SHP77 (cell line): ENCODE data around the gene KY.

Experiments used
- DNase-seq, 2 experiments: peaks; one replicate each; lab custom pipeline; 2025; lab: John Stamatoyannopoulos, UW

KY gene

DNA sequence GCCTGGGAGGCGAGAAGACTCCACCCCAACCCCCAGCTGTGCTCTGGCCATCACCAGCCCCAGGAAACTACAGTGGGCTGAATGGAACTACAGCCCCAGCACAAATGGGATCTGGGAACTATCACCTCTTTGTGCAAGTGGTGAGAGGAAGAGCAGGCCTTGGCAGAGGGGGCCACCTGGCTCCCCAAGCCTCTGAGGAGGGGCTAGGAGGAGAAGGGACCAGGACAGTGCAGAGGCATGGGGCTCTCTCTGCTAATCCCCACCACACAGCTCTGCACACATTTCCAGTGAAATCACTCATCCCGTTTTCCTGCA lies 31.6 kb downstream of the KY start:
- DNase-seq: no peak

DNA sequence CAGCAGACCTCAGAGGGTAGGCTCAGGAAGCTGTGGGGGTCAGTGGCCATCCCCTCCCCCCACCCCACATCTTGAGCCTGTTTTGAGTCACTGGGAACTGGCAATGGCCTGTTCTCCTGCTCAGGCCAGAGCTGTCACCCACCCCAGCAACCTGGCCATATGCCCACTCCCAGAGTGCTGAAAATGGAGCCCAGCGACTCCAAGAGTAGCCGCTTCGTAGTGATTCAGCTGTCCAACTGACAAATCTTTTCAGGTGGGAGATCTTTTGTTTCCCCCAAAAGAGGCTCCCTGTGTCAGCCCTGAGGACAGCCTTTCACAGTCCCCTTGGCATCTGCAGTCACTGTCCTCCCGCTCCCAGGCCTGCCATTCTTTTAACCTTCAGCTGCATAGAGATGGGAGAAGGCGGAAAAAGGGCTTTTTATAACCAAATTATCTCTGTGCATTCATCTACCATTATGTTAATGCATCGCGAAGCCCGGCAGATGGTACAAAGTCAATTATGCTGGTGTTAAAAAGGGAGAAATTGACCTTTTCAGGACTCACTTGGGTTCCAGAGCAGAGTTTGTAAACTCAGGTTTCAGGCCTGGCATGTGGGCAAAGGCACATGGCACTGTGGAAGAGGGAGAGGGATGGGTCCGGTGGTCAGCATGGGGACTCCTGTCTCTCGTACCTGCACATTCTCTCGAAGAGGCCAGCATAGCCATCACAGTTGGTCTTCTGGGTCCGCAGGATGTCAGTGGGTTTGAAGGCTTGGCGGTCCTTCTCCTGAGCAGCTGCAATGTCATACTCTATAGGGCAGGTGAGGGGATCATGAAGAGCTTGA lies 32.1 kb downstream of the KY start:
- no peak for DNase-seq

DNA sequence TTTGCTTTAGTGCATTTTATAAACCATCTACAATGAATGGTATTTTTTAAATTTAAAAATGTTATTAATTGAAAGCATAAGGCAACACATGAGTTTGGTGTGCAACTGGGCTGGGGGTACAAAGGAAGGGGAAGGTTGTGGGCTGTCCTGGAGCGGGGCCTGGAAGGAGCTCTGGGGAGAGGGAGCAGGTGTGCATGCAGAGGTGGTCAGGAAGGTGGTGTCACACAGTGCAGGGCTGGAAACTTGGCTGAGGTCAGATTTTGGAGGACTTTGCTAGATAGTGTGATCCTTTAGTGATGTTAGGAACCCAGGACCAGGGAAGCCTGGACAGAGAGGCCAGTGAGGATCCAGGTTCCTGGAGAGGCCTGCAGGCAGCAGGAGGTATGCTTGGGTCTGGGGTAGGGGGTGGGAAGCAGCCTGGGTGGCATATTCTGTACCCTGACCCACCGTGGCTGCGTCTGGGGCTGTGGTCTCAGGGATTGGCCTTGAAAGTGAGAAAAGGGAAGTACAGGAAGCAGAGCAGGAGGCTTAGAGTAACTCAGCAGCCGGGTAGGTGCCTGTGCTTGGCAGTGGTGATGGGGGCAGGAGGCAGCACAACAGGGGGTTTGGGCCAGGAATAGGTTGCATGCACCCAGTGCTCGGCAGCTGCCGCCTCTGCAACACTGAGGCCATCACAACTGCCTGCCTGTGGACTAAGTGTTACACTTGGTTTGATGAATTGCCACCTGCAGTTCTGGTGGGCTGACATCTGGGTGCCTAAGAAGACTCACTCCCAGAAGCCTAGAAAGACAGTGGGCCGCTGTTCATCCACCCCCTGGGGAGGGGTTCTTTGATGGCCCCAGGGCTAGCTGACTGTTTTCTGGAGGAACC lies 33.0 kb downstream of the KY start:
- DNase-seq: no peak

DNA sequence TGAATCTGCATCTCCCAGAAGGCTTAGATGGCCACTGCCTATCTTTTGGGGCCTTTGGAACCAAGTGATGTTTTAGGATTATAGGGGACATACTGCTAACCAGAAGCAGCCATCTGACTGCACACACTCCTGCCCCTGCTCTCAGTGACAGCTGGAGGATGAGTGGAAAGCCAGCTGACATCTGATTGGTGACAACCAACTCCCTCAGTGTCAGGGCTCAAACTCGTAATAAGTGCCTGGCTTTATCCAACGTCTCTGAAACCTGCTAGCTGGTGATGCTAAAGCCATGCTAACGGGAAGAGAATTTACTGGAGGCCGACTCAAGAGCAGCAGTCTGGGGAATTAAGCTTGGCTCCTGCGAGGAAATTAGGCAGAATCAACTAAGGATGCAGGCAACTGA lies 35.1 kb downstream of the KY start:
- DNase-seq: no peak

DNA sequence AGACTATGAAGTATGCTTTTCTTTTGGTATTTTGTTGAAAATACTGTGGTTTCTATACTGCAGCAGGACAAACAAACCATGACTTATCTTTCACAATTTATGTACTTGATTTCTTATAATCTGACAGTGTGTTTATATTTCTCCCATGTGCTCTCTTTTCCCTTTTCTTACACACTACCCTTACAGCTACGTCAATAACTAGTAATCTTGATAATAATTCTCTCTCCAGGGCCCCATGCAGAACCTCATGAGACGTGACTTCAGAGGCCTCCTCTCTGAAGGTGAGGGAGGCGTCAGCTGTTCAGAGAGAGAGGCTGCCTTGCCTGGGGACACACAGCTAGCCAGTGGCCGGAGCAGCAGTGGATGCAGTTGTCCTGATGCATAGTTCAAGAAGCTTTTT lies 35.9 kb downstream of the KY start:
- DNase-seq: no peak

DNA sequence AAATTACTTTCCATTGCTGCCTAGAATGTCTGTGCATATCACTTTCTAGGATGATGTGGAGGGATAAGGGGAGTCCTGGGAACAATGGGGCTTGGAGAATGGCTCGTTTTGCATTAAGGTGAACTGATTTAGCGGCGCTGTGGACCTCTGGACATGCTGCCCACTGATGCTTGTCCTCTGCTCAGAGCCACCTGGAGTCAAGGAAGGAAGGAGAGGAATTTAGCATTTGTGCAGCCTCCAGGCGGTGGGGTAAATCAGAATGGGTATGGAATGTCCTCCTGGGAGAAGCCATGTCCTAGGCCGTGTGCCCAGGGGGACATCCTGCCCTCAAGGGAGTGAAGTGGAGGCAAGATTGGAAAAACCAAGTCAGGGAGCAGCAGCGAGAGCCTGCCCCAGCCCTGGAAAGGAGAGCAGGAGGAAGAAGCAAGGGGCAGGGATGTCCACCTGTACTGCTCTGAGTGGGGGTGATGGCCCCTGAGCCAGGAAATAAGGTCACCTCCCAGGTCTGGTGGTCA lies 37.8 kb downstream of the KY start:
- DNase-seq: no peak

DNA sequence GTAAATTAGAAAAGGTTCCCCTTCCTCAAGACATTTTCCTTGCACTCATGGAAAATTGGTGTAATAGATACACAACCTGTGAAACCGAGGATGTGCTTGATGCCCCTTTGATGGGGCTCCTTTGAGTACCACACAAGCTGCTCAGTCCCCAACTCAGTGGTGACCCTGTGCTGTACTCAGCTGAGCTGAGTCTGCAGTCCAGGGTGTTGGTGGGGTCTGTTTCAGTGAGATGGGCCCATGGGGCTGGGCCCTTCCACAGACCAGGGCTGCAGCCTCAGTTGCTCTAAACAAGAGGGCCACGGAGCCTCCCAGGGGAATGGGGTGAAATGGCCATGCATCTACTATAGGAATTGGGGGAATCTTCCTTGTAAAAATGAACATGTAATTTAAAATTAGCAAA lies 39.3 kb downstream of the KY start:
- no peak for DNase-seq

DNA sequence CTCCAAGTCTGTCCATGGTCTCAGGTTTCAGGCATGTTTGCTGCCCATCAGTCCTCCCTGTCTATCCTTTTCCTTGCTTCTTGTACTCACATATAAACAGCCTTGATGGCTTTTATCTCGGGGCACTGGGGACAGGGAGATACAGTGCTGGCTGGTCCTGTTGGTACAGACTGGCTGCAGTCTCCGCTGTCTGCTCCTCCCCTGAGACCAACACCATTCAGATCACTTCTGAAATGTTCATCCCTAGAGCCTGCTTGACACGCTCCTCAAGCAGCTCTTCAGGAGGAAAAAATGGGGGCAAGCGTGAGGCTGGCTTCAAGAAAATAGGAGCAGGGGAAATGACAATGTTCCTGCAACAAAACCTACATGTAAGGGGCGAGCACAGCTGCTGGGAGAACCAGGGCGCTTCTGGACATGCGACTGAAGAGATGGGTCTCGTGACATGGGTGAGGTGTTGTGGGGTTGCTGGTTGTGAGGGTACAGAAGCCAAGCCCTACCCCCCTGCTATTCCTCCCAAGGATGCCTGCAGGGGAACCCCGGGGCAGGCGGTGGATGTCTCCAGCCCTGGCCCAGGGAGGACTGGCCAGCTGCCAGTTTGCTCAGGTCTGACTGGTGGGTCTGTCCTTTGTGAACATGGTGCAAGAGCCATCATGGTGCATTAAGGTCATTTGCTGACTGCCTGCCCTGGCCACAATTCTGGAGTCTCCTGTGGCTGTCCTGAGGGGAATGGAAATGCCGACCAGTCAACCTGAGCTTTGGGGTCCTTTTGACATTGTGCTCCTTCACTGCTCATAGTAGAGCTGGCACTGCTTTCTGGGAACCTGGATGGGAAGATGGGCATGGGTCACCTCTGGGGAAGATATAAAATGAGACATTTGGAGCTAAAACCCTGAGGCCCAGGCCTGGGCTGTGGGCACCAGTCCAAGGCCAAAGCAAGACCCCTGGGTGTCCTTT lies 40.1 kb downstream of the KY start:
- DNase-seq: no peak

DNA sequence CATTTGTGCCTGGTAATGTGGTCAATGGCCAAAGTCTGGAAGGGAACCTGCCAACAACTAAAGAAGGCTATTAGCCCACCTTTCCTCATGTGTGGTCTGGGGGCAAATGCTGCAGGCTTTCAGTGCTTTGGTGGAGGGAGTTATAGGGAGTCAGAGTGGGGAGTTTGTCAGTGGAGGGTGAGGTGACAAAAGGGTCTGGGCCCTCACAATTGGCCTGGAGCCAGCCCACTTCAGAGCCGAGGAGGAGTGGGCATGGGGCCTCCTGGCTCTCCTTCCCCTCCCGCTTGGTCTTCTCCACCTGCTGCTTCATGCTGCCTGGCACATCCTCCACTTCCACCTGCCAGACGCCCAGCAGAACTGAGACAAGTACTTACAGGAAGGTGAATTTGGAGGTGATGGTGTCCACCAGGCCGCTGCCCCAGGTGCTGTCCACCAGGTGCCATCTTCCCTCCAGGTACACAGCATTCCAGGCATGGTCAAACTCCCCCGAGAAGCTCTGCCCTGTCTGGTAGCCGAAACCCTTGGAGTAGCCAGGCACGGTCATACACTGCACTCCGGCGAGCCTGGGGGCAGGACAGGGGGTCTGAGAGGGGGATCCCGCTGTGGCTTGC lies 40.9 kb downstream of the KY start:
- DNase-seq: no peak

DNA sequence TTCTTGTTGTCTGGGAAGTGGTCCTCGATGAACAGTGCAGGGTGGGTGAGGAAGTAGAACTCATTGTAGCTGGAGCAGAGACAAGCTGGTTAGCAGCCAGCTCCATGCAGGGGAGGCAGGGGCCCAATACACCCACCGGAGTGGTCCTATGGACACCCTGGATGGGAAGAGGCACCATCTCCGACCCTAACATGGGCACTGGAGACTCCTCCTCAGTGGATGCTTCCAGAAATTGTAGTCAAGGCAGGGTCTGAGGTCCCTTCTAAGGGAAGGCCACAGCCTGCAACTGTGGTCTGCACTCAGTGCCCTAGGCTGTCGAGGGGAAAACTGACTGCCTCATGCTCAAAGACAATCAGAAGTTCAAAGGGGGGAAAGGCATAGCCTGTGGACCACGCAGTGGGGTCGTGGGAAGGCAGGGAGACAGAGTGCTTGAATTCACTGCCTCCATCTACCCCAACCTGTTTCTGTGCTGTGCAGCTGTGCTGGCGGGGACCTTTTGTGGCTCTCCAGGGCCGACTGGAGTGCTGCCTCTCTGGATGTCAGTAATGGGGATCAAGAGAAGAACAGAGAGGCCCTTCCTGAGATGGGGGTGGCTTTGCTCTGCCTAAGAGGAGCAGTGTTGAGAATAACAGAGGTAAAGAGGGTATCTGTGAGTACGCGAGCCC lies 41.9 kb downstream of the KY start:
- no peak for DNase-seq

DNA sequence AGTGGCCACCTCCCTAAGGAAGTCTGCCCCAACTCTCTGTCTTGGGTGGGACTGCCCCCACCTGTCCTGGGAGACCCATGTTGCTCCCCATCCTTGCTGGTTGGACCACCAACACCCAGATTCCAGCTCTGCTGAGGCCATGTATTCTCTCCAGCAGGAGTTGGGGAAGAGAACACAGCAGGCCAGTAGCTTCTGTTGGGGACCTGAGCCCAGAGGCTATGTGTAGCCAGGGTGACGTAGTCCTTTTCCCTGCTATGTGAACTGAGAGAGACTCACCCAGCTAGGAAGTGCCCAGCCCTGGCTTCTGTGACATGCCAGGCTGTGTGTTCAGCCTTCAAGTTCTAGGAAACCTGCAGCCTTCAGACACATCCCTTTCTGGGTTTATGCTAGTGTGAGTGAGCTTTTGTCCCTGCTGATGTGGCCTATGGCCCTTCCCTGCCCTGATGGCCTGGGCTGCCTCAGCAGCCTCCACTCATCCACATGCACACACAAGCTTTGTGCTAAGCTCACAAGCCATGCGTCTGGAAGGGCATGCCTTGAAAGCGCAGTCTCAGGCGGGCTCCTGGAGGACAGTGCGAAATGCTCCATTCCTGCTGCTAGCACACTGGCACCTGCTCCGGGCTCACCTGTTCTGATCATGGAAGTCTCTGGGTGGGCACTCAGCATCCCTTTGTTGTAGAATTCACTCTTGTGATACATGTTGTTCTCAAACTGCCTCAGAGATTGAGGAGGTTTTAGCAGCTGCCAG lies 42.6 kb downstream of the KY start:
- DNase-seq: no peak

DNA sequence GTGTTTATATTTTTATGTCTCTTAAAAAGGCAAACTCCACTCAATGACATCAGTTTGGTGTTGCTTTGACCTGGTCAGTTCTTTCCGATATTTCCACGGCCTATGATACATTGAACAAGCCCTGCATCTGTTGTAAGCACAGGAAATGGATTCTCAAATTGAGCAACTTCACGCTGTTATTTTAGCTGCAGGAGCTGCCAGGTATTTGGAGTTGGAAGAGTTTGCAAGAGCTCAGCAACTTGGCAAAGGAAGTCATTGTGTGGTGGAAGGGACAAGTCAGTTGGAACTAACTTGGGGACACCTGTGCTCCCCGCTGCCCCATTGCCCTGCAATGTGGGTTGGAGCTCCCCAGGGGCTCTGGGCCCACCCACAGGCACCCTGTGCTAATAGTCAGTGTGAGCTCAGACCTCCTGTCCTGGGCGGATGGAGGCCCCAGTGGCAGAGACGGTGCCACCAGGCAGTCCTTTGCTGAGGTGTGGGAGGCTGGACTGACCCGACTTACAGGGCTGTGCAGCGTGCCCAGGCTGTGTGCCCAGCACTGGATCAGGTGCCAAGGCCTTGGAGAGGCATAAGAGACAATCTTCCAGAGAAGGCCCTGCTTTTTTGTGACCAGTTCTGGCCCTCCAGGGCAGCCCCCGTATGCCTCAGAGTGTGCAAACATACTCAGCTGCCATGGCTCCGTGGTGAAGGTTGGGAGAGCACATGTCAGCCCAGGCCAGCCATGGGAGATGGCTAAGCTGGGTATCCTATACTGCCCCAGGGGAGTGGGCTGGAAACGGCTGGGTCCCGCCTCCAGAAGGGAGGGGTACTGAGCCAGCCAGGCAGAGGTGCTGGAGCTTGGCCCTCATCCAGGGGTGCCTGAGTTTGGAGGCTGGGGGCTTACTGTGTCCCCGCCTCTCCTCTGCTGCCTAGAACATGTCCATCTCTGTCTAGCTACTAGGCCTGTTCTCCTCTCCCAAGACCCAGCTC lies 43.5 kb downstream of the KY start:
- DNase-seq: no peak

DNA sequence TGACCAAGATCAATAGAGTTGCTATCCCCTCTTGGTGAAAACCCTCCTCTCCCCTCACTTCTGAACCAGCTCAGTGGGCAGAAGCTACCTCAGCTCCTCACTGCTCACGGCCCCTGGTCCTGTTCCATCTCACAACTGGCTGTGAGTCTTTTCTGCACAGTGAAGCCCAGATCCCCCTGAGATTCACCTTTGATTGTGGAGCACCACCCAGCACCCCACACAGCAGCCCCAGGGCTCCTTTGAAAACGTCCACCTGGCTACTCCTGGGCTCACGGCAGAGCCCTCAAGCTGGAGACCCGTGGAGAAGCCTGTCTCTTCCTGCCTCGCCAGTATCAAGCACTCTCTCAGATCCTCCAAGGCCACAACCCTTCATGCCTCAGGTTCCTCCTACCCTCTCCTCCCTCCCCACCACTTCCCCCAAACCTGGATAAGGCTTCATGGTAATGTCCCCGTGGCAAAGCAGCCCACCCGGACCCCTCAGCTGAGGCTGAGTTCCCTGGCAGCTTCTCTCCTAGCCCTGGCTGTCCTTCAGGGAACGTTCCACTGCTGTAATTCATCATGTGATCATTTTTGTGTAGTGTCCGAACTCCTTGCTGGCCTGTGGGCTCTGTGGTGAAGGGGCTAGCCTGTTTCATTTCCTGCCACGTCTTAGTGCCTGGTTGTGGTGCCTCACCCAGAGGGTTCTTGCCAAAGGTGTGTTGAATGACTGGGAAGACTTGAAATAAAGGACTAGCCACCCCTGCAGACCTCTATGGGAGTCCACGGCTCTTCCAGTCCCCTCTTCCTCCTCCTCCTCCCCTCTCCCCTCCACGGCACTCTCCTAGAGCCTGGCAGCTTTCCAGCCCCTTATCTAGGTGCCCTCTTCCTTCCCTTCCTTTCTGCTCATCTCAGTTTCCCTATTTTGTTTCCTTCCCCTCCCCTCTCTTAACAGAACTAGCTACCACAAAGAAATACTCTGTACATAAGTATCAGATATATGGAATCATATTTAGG lies 44.5 kb downstream of the KY start:
- no peak for DNase-seq

DNA sequence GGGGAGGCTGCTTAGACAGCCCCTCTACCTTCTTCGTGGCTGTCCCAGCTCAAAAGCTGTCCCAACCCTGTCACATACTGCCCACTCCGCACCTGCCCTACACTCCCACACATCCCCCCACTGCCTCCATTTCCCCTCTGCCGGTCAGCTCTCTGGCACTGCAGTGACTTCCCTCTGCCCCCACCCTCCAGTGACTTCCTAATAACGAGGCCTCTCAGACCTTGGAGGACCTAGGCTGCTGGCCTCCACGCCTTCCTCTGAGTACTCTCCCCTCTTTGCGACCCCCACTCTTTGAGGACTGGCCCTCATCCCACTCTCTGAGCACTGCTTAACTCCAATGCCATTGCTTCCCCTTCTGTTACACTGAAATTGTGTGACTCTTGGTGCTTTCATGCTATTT lies 45.3 kb downstream of the KY start:
- DNase-seq: no peak

DNA sequence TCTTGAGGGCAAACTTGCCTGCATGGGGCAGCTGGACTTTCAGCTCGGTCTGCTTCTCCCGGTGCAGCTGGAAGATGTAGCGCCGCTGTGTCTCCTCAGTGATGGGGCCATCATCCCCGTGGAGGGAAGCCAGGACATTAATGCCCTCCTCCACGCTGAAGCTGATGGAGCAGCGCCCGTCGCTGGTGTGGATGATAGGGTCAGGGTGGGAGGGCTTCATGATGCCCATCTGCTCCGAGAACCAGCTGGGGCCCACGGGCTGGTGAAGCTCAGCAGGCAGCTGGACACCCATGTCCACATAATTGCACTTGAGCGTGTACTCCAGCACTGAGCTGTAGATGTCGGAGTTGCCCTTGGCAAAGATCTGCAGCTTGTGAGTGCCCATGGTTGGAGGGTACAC lies 46.9 kb downstream of the KY start:
- no peak for DNase-seq

DNA sequence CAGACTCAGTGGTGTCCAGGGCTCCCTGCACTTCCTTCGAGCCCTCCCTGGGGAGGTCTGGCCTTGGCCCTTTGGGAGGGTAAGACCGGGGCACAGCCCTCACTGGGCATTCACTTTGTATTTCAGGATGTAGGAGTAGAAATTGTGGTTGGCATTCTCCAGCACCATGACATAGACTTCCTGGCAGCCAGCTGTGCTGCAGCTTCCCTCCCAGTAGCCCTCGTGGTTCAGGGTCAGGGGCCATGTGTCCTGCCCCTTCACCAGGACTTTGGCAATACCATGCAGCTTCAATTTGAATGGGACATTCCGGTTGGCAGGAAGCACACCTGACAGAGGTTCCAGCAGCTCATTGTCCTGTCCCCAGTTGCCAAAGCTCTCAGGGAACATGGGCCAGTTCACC lies 47.3 kb downstream of the KY start:
- DNase-seq: no peak

DNA sequence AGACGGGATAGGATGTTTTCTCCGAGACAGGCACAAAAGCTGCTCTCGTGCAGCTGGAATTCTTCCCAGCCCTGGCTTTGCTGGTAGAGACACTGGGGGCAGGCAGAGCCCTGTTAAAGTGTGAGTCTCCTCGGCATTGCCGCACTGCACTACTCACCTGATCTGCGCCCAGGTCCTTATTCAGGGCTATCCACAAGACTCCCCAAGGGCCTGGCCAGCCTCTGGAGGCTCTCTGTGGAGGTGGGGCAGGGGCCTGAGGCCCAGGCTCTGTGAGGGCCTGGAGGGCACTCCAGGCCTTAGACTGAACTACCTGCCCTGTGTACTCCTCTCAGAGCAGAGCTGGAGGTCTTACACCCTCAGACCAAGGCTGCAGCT lies 48.4 kb downstream of the KY start:
- no peak for DNase-seq
